OCI-LY1 (cell line): ENCODE measurements around the gene ADAMTS4.

Experiments
- H2AFZ ChIP-seq: fragments of 200-600 bp; sonication (generic), shearing (Covaris generic); 2 replicates; pipeline ENCODE4 v1.6.0; 2014; ENCODE audit warnings: antibody characterized with exemption, mild to moderate bottlenecking, low read length
- H3F3A ChIP-seq: fragments of 200-600 bp; sonication (generic), shearing (Covaris generic); 2 replicates; pipeline ENCODE4 v1.6.0; 2014; ENCODE audit warnings: mild to moderate bottlenecking, antibody characterized with exemption, low read length, moderate library complexity; ENCODE audit not compliant: insufficient read depth
- H3K27ac ChIP-seq: fragments of 200-600 bp; sonication (generic); 2 replicates; pipeline ENCODE4 v1.5.1; 2014; ENCODE audit warnings: low read length, mixed run types, mild to moderate bottlenecking, low read depth; ENCODE audit not compliant: poor library complexity, severe bottlenecking
- H3K27me3 ChIP-seq: fragments of 200-600 bp; sonication (generic); 2 replicates; pipeline ENCODE4 v1.6.0; 2014; ENCODE audit warnings: antibody characterized with exemption, mild to moderate bottlenecking, low read length, moderate library complexity; ENCODE audit not compliant: insufficient read depth
- H3K36me3 ChIP-seq: fragments of 200-600 bp; sonication (generic); 2 replicates; pipeline ENCODE4 v1.6.1; 2014; ENCODE audit warnings: mild to moderate bottlenecking, antibody characterized with exemption, low read length, moderate library complexity, mixed read lengths; ENCODE audit not compliant: insufficient read depth
- H3K4me1 ChIP-seq: fragments of 200-600 bp; sonication (generic); 2 replicates; pipeline ENCODE4 v1.5.1; 2014; ENCODE audit warnings: mild to moderate bottlenecking, low read length, moderate library complexity; ENCODE audit not compliant: insufficient read depth, severe bottlenecking
- H3K4me2 ChIP-seq: fragments of 200-600 bp; sonication (generic), shearing (Covaris generic); 2 replicates; pipeline ENCODE4 v1.6.1; 2014; ENCODE audit warnings: low read length
- H3K4me3 ChIP-seq: fragments of 200-600 bp; sonication (generic); 2 replicates; pipeline ENCODE4 v1.5.1; 2014; ENCODE audit warnings: low read length, low read depth, mild to moderate bottlenecking, mixed read lengths; ENCODE audit not compliant: poor library complexity, severe bottlenecking
- H3K79me2 ChIP-seq: fragments of 200-600 bp; shearing (Covaris generic); 2 replicates; pipeline ENCODE4 v1.6.1; 2016; ENCODE audit warnings: mixed run types, low read length, mixed read lengths; ENCODE audit not compliant: insufficient read depth
- H3K9ac ChIP-seq: fragments of 200-600 bp; sonication (generic), shearing (Covaris generic); 2 replicates; pipeline ENCODE4 v1.6.1; 2014; ENCODE audit warnings: mild to moderate bottlenecking, low read length, mixed read lengths
- H3K9me2 ChIP-seq: fragments of 200-600 bp; sonication (generic), shearing (Covaris generic); 2 replicates; pipeline ENCODE4 v1.6.1; 2014; ENCODE audit warnings: low read depth, mild to moderate bottlenecking, low read length, mixed read lengths
- H3K9me3 ChIP-seq: fragments of 200-600 bp; shearing (Covaris generic); 2 replicates; pipeline ENCODE4 v1.6.1; 2014; ENCODE audit warnings: low read length, mixed read lengths
- H4K20me1 ChIP-seq: fragments of 200-600 bp; sonication (generic), shearing (Covaris generic); 2 replicates; pipeline ENCODE4 v1.6.0; 2016; ENCODE audit warnings: mild to moderate bottlenecking, low read length; ENCODE audit not compliant: insufficient read depth
- CTCF ChIP-seq: fragments of 200-600 bp; sonication (generic), shearing (Covaris generic); IDR thresholded peaks from 2 replicates; pipeline ENCODE4 v1.5.1; 2017; ENCODE audit warnings: mild to moderate bottlenecking, antibody characterized with exemption, low read length, moderate library complexity, mixed read lengths
- EZH2 ChIP-seq: fragments of 200-600 bp; sonication (generic), shearing (Covaris generic); IDR thresholded peaks from 2 replicates; pipeline ENCODE4 v1.8.0; 2017; ENCODE audit warnings: borderline replicate concordance, mixed run types, mild to moderate bottlenecking, antibody characterized with exemption, low read length, moderate library complexity, mixed read lengths

Gene ADAMTS4

DNA sequence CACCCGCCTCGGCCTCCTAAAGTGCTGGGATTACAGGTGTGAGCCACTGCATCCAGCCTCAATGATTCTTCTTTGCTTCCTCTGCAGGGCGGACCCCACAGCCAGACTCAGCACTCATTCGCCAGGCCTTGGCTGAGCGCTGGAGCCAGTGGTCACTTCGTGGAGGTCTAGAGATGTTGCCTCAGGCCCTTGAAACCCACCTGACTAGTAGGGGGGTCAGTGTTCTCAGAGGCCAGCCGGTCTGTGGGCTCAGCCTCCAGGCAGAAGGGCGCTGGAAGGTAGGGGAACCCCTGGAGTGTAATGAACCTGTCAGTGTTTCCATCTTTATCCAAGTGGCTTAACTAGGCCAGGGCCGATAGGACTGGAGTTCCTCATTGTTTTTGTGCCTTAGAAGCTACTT, 29.9 kb downstream of the ADAMTS4 start:
- no peaks in the 10 kb centered on the region for H3K9me3 ChIP-seq
- H3K36me3 ChIP-seq, result peaks cover 61% of the 10 kb centered on the region
- H3K4me1 ChIP-seq, result peaks cover 21% of the 10 kb centered on the region
- no peak overlapping the region for H3K9ac ChIP-seq
- no peak overlapping the region for H3K27ac ChIP-seq
- H2AFZ ChIP-seq, result no peak overlapping the region
- peaks cover 5% of the 10 kb centered on the region for H3F3A ChIP-seq
- no peaks in the 10 kb centered on the region for H4K20me1 ChIP-seq
- no peaks in the 10 kb centered on the region for H3K79me2 ChIP-seq
- no peak overlapping the region for H3K4me3 ChIP-seq
- no peak for TF ChIP-seq EZH2
- H3K9me2 ChIP-seq, result no peaks in the 10 kb centered on the region
- H3K4me2 ChIP-seq, result no peak overlapping the region
- no peaks in the 10 kb centered on the region for H3K27me3 ChIP-seq

DNA sequence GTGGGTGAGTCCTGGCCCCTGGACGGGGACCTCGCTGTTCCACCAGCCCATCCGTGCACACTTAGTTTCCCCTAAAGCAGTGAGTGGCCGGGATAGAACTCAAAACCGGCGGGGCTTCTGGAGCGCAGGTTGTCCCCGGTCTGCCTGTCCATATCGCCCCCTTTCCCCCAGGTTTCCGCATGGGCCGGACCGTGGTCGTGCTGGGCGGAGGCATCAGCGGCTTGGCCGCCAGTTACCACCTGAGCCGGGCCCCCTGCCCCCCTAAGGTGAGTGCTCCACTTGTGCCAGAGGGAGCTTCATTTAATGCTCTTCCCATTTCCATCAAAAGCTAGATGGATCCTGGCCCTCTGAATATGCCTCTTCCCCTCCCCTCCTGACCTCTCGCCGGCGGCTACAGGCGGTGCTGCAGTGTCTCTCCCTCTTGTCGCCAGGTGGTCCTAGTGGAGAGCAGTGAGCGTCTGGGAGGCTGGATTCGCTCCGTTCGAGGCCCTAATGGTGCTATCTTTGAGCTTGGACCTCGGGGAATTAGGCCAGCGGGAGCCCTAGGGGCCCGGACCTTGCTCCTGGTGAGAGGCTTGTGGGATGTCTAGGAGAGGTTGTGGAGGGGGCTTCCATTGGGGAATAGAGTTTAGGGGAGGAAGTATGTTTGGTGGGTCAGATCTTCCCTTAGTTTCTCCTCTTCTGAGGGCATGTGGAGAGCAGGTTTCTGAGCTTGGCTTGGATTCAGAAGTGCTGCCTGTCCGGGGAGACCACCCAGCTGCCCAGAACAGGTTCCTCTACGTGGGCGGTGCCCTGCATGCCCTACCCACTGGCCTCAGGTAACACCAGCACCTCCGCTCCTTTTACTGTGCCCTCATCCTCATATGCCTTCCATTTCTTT, 31.9 kb downstream of the ADAMTS4 start:
- Histone ChIP-seq H3K4me3 (peak overlapping the region; percentile 79), H3K9ac (peak overlapping the region; percentile 83), H3K4me1 (peaks cover 21% of the 10 kb centered on the region), H2AFZ (no peak overlapping the region), H3K9me2 (no peaks in the 10 kb centered on the region), H3K4me2 (peak overlapping the region; percentile 91), H3K9me3 (no peaks in the 10 kb centered on the region), H3K79me2 (no peaks in the 10 kb centered on the region), H3K27me3 (no peaks in the 10 kb centered on the region), H4K20me1 (no peaks in the 10 kb centered on the region), H3K27ac (peak overlapping the region; percentile 28), H3K36me3 (peaks cover 57% of the 10 kb centered on the region), H3F3A (peaks cover 5% of the 10 kb centered on the region)
- no peak for TF ChIP-seq EZH2
- TF ChIP-seq CTCF, result 0 out of 2 replicates have a peak, but pooled peaks have one; percentile 6

DNA sequence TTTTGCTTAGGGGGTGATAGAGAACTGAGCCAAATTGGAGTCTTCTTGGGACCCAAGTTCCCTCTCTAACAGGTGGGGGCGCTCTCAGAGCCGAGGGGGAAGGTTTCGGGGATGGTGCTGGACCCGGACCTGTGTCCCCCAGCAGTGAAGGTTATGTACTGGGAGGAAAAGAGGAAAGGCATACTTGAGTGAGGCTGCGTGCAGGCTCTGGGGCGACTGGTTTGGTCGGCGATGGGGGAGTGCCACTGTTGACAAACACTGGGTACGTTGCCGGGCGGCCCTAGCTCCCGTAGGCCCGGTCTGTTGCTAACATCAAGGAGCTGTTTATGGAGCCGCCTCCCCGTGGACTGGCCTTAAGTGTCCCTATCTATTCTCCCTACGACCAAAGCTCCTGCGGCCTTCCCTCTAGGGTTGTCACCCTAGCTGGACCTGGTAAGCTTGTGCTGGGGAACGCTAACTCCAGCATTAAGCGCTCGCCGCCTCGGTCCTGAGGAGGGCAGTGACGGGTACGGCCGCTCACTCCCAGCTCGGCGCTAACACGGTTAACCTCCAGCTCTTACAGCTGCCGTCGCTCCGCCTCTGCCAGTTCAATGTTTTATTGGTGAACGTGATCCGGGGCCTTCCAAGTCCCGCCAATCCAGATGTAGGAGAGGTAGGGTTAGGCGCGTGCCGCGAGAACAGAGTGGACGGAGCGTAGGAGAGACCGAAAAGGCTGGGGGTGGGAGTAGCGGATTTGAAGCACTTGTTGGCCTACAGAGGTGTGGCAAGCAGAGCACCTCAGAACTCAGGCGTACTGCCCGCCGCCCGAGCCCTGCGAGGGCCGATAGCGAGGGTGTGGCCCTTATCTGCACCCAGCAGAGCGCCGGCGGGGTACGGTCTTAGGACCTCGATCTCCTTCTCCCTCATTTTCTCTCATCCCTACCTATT, 32.8 kb downstream of the ADAMTS4 start, which contains the start of gene PPOX:
Gene PPOX, plus strand, starts transcription at position 685 of the 927 bp plus-strand sequence. CDS start 422 bp downstream, outside the sequence.
- Histone ChIP-seq H3K27ac (peak within 1 kb of the TSS; percentile 69), H3K27me3 (no peaks in the 10 kb centered on the region), H3K36me3 (peaks cover 50% of the 10 kb centered on the region), H3K9ac (peak within 1 kb of the TSS; percentile 83), H4K20me1 (no peaks in the 10 kb centered on the region), H3K4me3 (peak within 1 kb of the TSS; percentile 79), H3K4me1 (peaks cover 27% of the 10 kb centered on the region), H2AFZ (no peak within 1 kb of the TSS), H3K79me2 (no peaks in the 10 kb centered on the region), H3K4me2 (peak within 1 kb of the TSS; percentile 91), H3K9me2 (no peaks in the 10 kb centered on the region), H3K9me3 (no peaks in the 10 kb centered on the region), H3F3A (peaks cover 5% of the 10 kb centered on the region)
- TF ChIP-seq EZH2, result no peak
- peak; percentile 91 for TF ChIP-seq CTCF
